CD4-positive, alpha-beta T cell treated with Interleukin-4 for 4 hours (primary cell): ENCODE measurements around the gene TNFAIP2.
"Not testable (repeated sequence)": the region's sequence is repeated elsewhere in the genome, so short reads cannot be mapped to it uniquely, and the experiment has no call there.

Experiments used
- DNase-seq: peaks from one replicate; pipeline ENCODE4 v3.0.0-alpha.2; 2020

TNFAIP2 gene

GRCh38 chr14:103156651-103157378 is 33.6 kb downstream of the TNFAIP2 start:
- no peak for DNase-seq

- no peak for DNase-seq
Observed at GRCh38 chr14:103157969-103158368, 34.7 kb downstream of the TNFAIP2 start.

- DNase-seq = no peak
Observed at GRCh38 chr14:103158688-103159087, 35.4 kb downstream of the TNFAIP2 start.

GRCh38 chr14:103160321-103161053 is 37.2 kb downstream of the TNFAIP2 start:
- DNase-seq = no peak

- DNase-seq = no peak
Observed at GRCh38 chr14:103161054-103161397, 37.8 kb downstream of the TNFAIP2 start.

GRCh38 chr14:103163199-103163598 is 39.9 kb downstream of the TNFAIP2 start:
- DNase-seq = no peak

GRCh38 chr14:103164006-103164405 is 40.7 kb downstream of the TNFAIP2 start:
- no peak for DNase-seq

GRCh38 chr14:103164779-103165178 is 41.5 kb downstream of the TNFAIP2 start:
- no peak for DNase-seq

GRCh38 chr14:103165323-103165722 is 42.1 kb downstream of the TNFAIP2 start:
- no peak for DNase-seq

- DNase-seq = no peak
Observed at GRCh38 chr14:103169954-103170353, 46.7 kb downstream of the TNFAIP2 start.

GRCh38 chr14:103171206-103171605 is 47.9 kb downstream of the TNFAIP2 start:
- DNase-seq = not testable (repeated sequence)

- DNase-seq = no peak
Observed at GRCh38 chr14:103172921-103173320, 49.7 kb downstream of the TNFAIP2 start.

- DNase-seq = not testable (repeated sequence)
Observed at GRCh38 chr14:103173887-103174286, 50.6 kb downstream of the TNFAIP2 start.

- DNase-seq = not testable (repeated sequence)
Observed at GRCh38 chr14:103176176-103176575, 52.9 kb downstream of the TNFAIP2 start.

GRCh38 chr14:103177376-103177775 is 54.1 kb downstream of the TNFAIP2 start:
- DNase-seq = no peak

- no peak for DNase-seq
Observed at GRCh38 chr14:103178521-103178920, 55.3 kb downstream of the TNFAIP2 start.

GRCh38 chr14:103179094-103179493 is 55.8 kb downstream of the TNFAIP2 start:
- DNase-seq = no peak

- no peak for DNase-seq
Observed at GRCh38 chr14:103180331-103180730, 57.1 kb downstream of the TNFAIP2 start.

- no peak for DNase-seq
Observed at GRCh38 chr14:103184046-103184445, 60.8 kb downstream of the TNFAIP2 start.

GRCh38 chr14:103185051-103186029 is 62.1 kb downstream of the TNFAIP2 start:
- peak; percentile 8 for DNase-seq

- DNase-seq = no peak
Observed at GRCh38 chr14:103186241-103186822, 63.1 kb downstream of the TNFAIP2 start.
